CD4-positive, alpha-beta memory T cell (primary cell): ENCODE data around the gene CMYA5. TPM values are rescaled to one million over a fixed set of nuclear protein-coding genes. Genes with fewer than 3 reads are reported as not detected.

ENCODE experiments used
- CTCF ChIA-PET: fragments of 350-600 bp; sonication (Branson Sonifier 250); formaldehyde crosslinking; loops from one replicate; lab custom pipeline; 2021; ENCODE audit warnings: inconsistent platforms; ENCODE audit not compliant: partially characterized antibody; lab: Charles Lee
- POLR2A ChIA-PET: fragments of 350-600 bp; sonication (Branson Sonifier 250); formaldehyde crosslinking; loops from one replicate; lab custom pipeline; 2021; ENCODE audit not compliant: partially characterized antibody; lab: Charles Lee
- DNase-seq, 5 donors: peaks; one replicate each; pipeline versions ENCODE4 v3.0.0 to v3.0.0-alpha.2; 2020 to 2022; ENCODE audit warnings: mixed read lengths in 1 of 5
- H3K27ac ChIP-seq: one replicate; pipeline ENCODE4 v1.7.0; 2013; ENCODE audit warnings: low read depth, low read length
- H3K27me3 ChIP-seq: 2 replicates; pipeline ENCODE4 v1.7.0; 2013; ENCODE audit warnings: mild to moderate bottlenecking, low read length, moderate library complexity; ENCODE audit not compliant: insufficient read depth
- H3K36me3 ChIP-seq: 2 replicates; pipeline ENCODE4 v1.7.0; 2013; ENCODE audit warnings: mild to moderate bottlenecking, low read length, moderate library complexity; ENCODE audit not compliant: insufficient read depth
- H3K4me1 ChIP-seq: 2 replicates; pipeline ENCODE4 v1.7.0; 2013; ENCODE audit warnings: mild to moderate bottlenecking, low read length, moderate library complexity; ENCODE audit not compliant: insufficient read depth
- H3K4me3 ChIP-seq, 2 donors: one replicate each; pipeline ENCODE4 v1.7.0; 2013; ENCODE audit warnings: low read length in 2 of 2, mild to moderate bottlenecking in 1 of 2
- H3K9me3 ChIP-seq, 2 donors: one replicate each; pipeline ENCODE4 v1.7.0; 2013; ENCODE audit warnings: low read length in 2 of 2, control low read depth in 1 of 2; ENCODE audit not compliant: control insufficient read depth in 1 of 2
- H3K27ac Mint-ChIP-seq, 7 donors: one replicate each; pipeline ENCODE4 v1.8.0; 2020 to 2021; ENCODE audit warnings: mixed read lengths in 7 of 7, mild to moderate bottlenecking in 6 of 7, inconsistent platforms in 3 of 7, moderate library complexity in 3 of 7
- H3K27me3 Mint-ChIP-seq, 2 donors: one replicate each; pipeline ENCODE4 v1.8.0; 2020 to 2021; ENCODE audit warnings: mixed read lengths in 2 of 2
- H3K36me3 Mint-ChIP-seq, 2 donors: one replicate each; pipeline ENCODE4 v1.8.0; 2020 to 2021; ENCODE audit warnings: mixed read lengths in 2 of 2, inconsistent platforms in 1 of 2, mild to moderate bottlenecking in 1 of 2
- H3K4me1 Mint-ChIP-seq, 4 donors: one replicate each; pipeline ENCODE4 v1.8.0; 2020 to 2021; ENCODE audit warnings: mixed read lengths in 4 of 4, mild to moderate bottlenecking in 1 of 4
- H3K4me3 Mint-ChIP-seq, 8 donors: one replicate each; pipeline ENCODE4 v1.8.0; 2020 to 2021; ENCODE audit warnings: mixed read lengths in 8 of 8, mild to moderate bottlenecking in 7 of 8, moderate library complexity in 6 of 8, inconsistent platforms in 3 of 8
- H3K9me3 Mint-ChIP-seq, 8 donors: one replicate each; pipeline ENCODE4 v1.8.0; 2020 to 2021; ENCODE audit warnings: mixed read lengths in 8 of 8, mild to moderate bottlenecking in 5 of 8, inconsistent platforms in 3 of 8, moderate library complexity in 1 of 8
- intact Hi-C: fragments of 100-400 bp; cut with micrococcal nuclease; formaldehyde crosslinking; loops from one replicate; pipeline ENCODE4 v1.15.1; 2023
- polyA plus RNA-seq, 2 donors: library from polyadenylated mRNA; unstranded; fragments of 300-500 nt; fragmentation: Illumina TruSeq; gene quantifications; one replicate each; pipeline ENCODE4 v1.2.3, GENCODE V29; 2021
- total RNA-seq, 2 experiments: library from RNA; stranded (reverse); gene quantifications; one replicate each; pipeline ENCODE4 v1.2.3, GENCODE V29; 2021

Gene CMYA5
- total and polyA plus RNA-seq, 4 experiments from 2014 or later = 0.07 to 0.20 (median 0.18) TPM

- no peaks in the 10 kb centered on the region for H3K9me3 ChIP-seq
- CTCF ChIA-PET = no interaction called here
- H3K36me3 Mint-ChIP-seq = peaks cover 0 to 3% of the 10 kb centered on the region in 2 donors
- peak overlapping the region in 1 of 8 donors; percentile 4 for H3K4me3 Mint-ChIP-seq
- no peak for DNase-seq
- H3K27ac Mint-ChIP-seq = no peak overlapping the region
- POLR2A ChIA-PET = no interaction called here
- peaks cover 37% of the 10 kb centered on the region for H3K4me1 ChIP-seq
- peaks cover 44 to 61% (median 49%) of the 10 kb centered on the region in 4 donors for H3K4me1 Mint-ChIP-seq
- intact Hi-C loops = no loop called here
- H3K27me3 ChIP-seq = peaks cover 4% of the 10 kb centered on the region
- H3K27ac ChIP-seq = no peak overlapping the region
- no peak overlapping the region for H3K4me3 ChIP-seq
- H3K36me3 ChIP-seq = no peaks in the 10 kb centered on the region
- peaks cover 28 to 30% of the 10 kb centered on the region in 2 donors for H3K27me3 Mint-ChIP-seq
- no peaks in the 10 kb centered on the region for H3K9me3 Mint-ChIP-seq
Observed at GRCh38 chr5:79731775-79732174, 42.1 kb downstream of the CMYA5 start.

GRCh38 chr5:79736528-79737514 lies 47.2 kb downstream of the CMYA5 start:
- peaks cover 55% of the 10 kb centered on the region for H3K4me1 ChIP-seq
- peak in 4 of 5 donors; percentile 37 to 48 (median 45) for DNase-seq
- POLR2A ChIA-PET = interaction anchor here (1.0 kb wide), 1 partner anchor 66 kb away, joined by 3 read pairs; no protein-coding TSS in a partner anchor
- Mint-ChIP-seq H3K4me1 (peaks cover 46 to 64% (median 58%) of the 10 kb centered on the region in 4 donors), H3K27me3 (peaks cover 2 to 6% of the 10 kb centered on the region in 2 donors), H3K36me3 (no peaks in the 10 kb centered on the region), H3K4me3 (peak overlapping the region; percentile 69 to 87 (median 77)), H3K27ac (peak overlapping the region; percentile 21 to 86 (median 44)), H3K9me3 (no peaks in the 10 kb centered on the region)
- peak overlapping the region in 1 of 2 donors; percentile 43 for H3K4me3 ChIP-seq
- no peaks in the 10 kb centered on the region for H3K9me3 ChIP-seq
- intact Hi-C loops = no loop called here
- no peaks in the 10 kb centered on the region for H3K27me3 ChIP-seq
- CTCF ChIA-PET = interaction anchor here (0.9 kb wide), 1 partner anchor 17 kb away, joined by 3 read pairs; no protein-coding TSS in a partner anchor
- peak overlapping the region; percentile 10 for H3K27ac ChIP-seq
- H3K36me3 ChIP-seq = no peaks in the 10 kb centered on the region

GRCh38 chr5:79738349-79738748 lies 48.7 kb downstream of the CMYA5 start:
- intact Hi-C loops = no loop called here
- no peaks in the 10 kb centered on the region for H3K9me3 ChIP-seq
- no peaks in the 10 kb centered on the region for H3K27me3 ChIP-seq
- no peak overlapping the region for H3K4me3 ChIP-seq
- peaks cover 33 to 49% (median 44%) of the 10 kb centered on the region in 4 donors for H3K4me1 Mint-ChIP-seq
- H3K36me3 ChIP-seq = no peaks in the 10 kb centered on the region
- H3K4me3 Mint-ChIP-seq = no peak overlapping the region
- H3K27ac Mint-ChIP-seq = no peak overlapping the region
- no peaks in the 10 kb centered on the region for H3K36me3 Mint-ChIP-seq
- H3K27ac ChIP-seq = no peak overlapping the region
- H3K9me3 Mint-ChIP-seq = no peaks in the 10 kb centered on the region
- POLR2A ChIA-PET = no interaction called here
- peaks cover 6% of the 10 kb centered on the region in 2 donors for H3K27me3 Mint-ChIP-seq
- CTCF ChIA-PET = no interaction called here
- no peak for DNase-seq
- peaks cover 41% of the 10 kb centered on the region for H3K4me1 ChIP-seq

- peaks cover 0 to 2% (median 0%) of the 10 kb centered on the region in 8 donors for H3K9me3 Mint-ChIP-seq
- CTCF ChIA-PET = interaction anchor here (0.8 kb wide), 1 partner anchor 9 kb away, joined by 3 read pairs; no protein-coding TSS in a partner anchor
Observed at GRCh38 chr5:79742549-79743136, 53.0 kb downstream of the CMYA5 start.

GRCh38 chr5:79743846-79744605 lies 54.4 kb downstream of the CMYA5 start:
- Mint-ChIP-seq H3K27me3 (peaks cover 6% of the 10 kb centered on the region in 2 donors), H3K27ac (no peak overlapping the region), H3K4me1 (no peaks in the 10 kb centered on the region), H3K4me3 (no peak overlapping the region), H3K36me3 (no peaks in the 10 kb centered on the region), H3K9me3 (peaks cover 0 to 2% (median 0%) of the 10 kb centered on the region in 8 donors)
- Histone ChIP-seq H3K4me3 (no peak overlapping the region), H3K4me1 (no peaks in the 10 kb centered on the region), H3K27ac (no peak overlapping the region), H3K27me3 (no peaks in the 10 kb centered on the region), H3K36me3 (no peaks in the 10 kb centered on the region), H3K9me3 (no peaks in the 10 kb centered on the region)
- ChIA-PET POLR2A (no interaction called here), CTCF (no interaction called here)
- intact Hi-C loops = no loop called here
- no peak for DNase-seq

More at GRCh38 chr5:79742549-79743136, 53.0 kb downstream of the CMYA5 start:
- DNase-seq = no peak
- H3K9me3 ChIP-seq = no peaks in the 10 kb centered on the region
- H3K36me3 ChIP-seq = no peaks in the 10 kb centered on the region
- intact Hi-C loops = no loop called here
- Mint-ChIP-seq H3K4me1 (peaks cover 6 to 12% (median 9%) of the 10 kb centered on the region in 4 donors), H3K4me3 (no peak overlapping the region), H3K27me3 (peaks cover 6% of the 10 kb centered on the region in 2 donors), H3K27ac (no peak overlapping the region), H3K36me3 (no peaks in the 10 kb centered on the region)
- POLR2A ChIA-PET = no interaction called here
- H3K4me1 ChIP-seq = peaks cover 10% of the 10 kb centered on the region
- H3K27me3 ChIP-seq = no peaks in the 10 kb centered on the region
- H3K4me3 ChIP-seq = no peak overlapping the region
- H3K27ac ChIP-seq = no peak overlapping the region

GRCh38 chr5:79745255-79745654 lies 55.6 kb downstream of the CMYA5 start:
- no peaks in the 10 kb centered on the region for H3K36me3 ChIP-seq
- H3K4me1 ChIP-seq = no peaks in the 10 kb centered on the region
- CTCF ChIA-PET = no interaction called here
- no peak overlapping the region for H3K27ac ChIP-seq
- POLR2A ChIA-PET = no interaction called here
- H3K4me1 Mint-ChIP-seq = no peaks in the 10 kb centered on the region
- H3K4me3 ChIP-seq = no peak overlapping the region
- no peaks in the 10 kb centered on the region for H3K27me3 ChIP-seq
- H3K9me3 Mint-ChIP-seq = peaks cover 0 to 2% (median 0%) of the 10 kb centered on the region in 8 donors
- no peak overlapping the region for H3K27ac Mint-ChIP-seq
- intact Hi-C loops = no loop called here
- no peak for DNase-seq
- no peaks in the 10 kb centered on the region for H3K9me3 ChIP-seq
- H3K36me3 Mint-ChIP-seq = no peaks in the 10 kb centered on the region
- H3K27me3 Mint-ChIP-seq = peaks cover 6% of the 10 kb centered on the region in 2 donors
- H3K4me3 Mint-ChIP-seq = no peak overlapping the region
